AG04450 (cell line): ENCODE data around the gene ZKSCAN4. TPM values are rescaled to one million over a fixed set of nuclear protein-coding genes. Genes with fewer than 3 reads are reported as not detected.
A peak's percentile ranks its signal among the peaks of the same experiment; 100 is the strongest.

Experiments
- CTCF ChIA-PET: fragments of 300-600, 350-600 bp; formaldehyde crosslinking; extraction: SDS; loops from one replicate; lab custom pipeline; 2022; ENCODE audit warnings: antibody characterized with exemption, inconsistent platforms; lab: Charles Lee
- POLR2A ChIA-PET: fragments of 350-600 bp; formaldehyde crosslinking; extraction: SDS; loops from one replicate; lab custom pipeline; 2021; ENCODE audit warnings: antibody characterized with exemption, inconsistent platforms; lab: Yijun Ruan, JAX
- DNase-seq: peaks from one replicate; pipeline ENCODE4 v3.0.0-alpha.2; 2011; ENCODE audit warnings: low read depth, low spot score
- H3K27ac ChIP-seq: one replicate; pipeline ENCODE4 v1.5.1; 2012; ENCODE audit warnings: low read depth, low read length, control low read depth
- H3K27me3 ChIP-seq: one replicate; pipeline ENCODE4 v1.6.0; 2012; ENCODE audit warnings: low read length; ENCODE audit not compliant: control insufficient read depth, insufficient read depth
- H3K4me3 ChIP-seq: 2 replicates; pipeline ENCODE4 v1.5.1; 2011; ENCODE audit warnings: mild to moderate bottlenecking, low read depth, low read length, control low read depth
- H3K9me3 ChIP-seq: 2 replicates; pipeline ENCODE4 v1.5.1; 2012; ENCODE audit warnings: low read length; ENCODE audit not compliant: control insufficient read depth, insufficient read depth
- CTCF ChIP-seq: IDR thresholded peaks from 2 replicates; pipeline ENCODE4 v1.5.1; 2011; ENCODE audit warnings: low read depth, low read length, control low read depth, inconsistent platforms
- polyA plus RNA-seq: library from polyadenylated mRNA; depleted of rRNA; stranded (reverse); fragments of >200 nt; gene quantifications from 2 replicates; pipeline ENCODE4 v1.2.3, GENCODE V29; 2011

Gene ZKSCAN4
- polyA plus RNA-seq, 1 experiment: 4.7 TPM

- no peak overlapping the region for H3K4me3 ChIP-seq
Observed at GRCh38 chr6:28282926-28283325, 30.9 kb upstream of the ZKSCAN4 start.

GRCh38 chr6:28281288-28282064 lies 29.4 kb upstream of the ZKSCAN4 start, which contains the start of gene PGBD1:
Gene PGBD1 (plus strand): TSS chr6:28281572. CDS start chr6:28283814, 2,242 bp downstream.
- Histone ChIP-seq H3K27ac (peak within 1 kb of the TSS; percentile 57), H3K27me3 (no peaks in the 10 kb centered on the region), H3K9me3 (no peaks in the 10 kb centered on the region), H3K4me3 (peak within 1 kb of the TSS; percentile 86)
- POLR2A ChIA-PET: interaction anchor here (0.6 to 1.3 kb wide), 10 partner anchors 13 to 1793 kb away, joined by 3 to 10 read pairs (median 5); partner anchors contain the start of genes ZKSCAN3, ZKSCAN4, ZKSCAN8 and ZSCAN26
- CTCF ChIA-PET: interaction anchor here (0.8 to 1.2 kb wide), 5 partner anchors 9 to 75 kb away, joined by 3 to 4 read pairs (median 3); partner anchors contain the start of gene ZKSCAN4
- DNase-seq: peak; percentile 44
- no peak for TF ChIP-seq CTCF

More at GRCh38 chr6:28282926-28283325, 30.9 kb upstream of the ZKSCAN4 start:
- H3K27me3 ChIP-seq: no peaks in the 10 kb centered on the region
- H3K9me3 ChIP-seq: no peaks in the 10 kb centered on the region
- no peak overlapping the region for H3K27ac ChIP-seq
- ChIA-PET CTCF (interaction anchor here (2.0 kb wide), 1 partner anchor 73 kb away, joined by 7 read pairs; no protein-coding TSS in a partner anchor), POLR2A (interaction anchor here (0.6 kb wide), 1 partner anchor 70 kb away, joined by 4 read pairs; no protein-coding TSS in a partner anchor)
- no peak for TF ChIP-seq CTCF
- DNase-seq: no peak

- Histone ChIP-seq H3K27me3 (no peaks in the 10 kb centered on the region), H3K27ac (no peak overlapping the region), H3K4me3 (peak overlapping the region; percentile 86), H3K9me3 (no peaks in the 10 kb centered on the region)
- DNase-seq: no peak
- ChIA-PET CTCF (interaction anchor here (0.8 to 1.2 kb wide), 5 partner anchors 9 to 75 kb away, joined by 3 to 4 read pairs (median 3); partner anchors contain the start of gene ZKSCAN4), POLR2A (interaction anchor here (1.0 to 1.3 kb wide), 7 partner anchors 12 to 139 kb away, joined by 3 to 10 read pairs (median 5); partner anchors contain the start of genes ZKSCAN3, ZKSCAN8 and ZSCAN26)
- no peak for TF ChIP-seq CTCF
Observed at GRCh38 chr6:28280595-28281287, 28.7 kb upstream of the ZKSCAN4 start.

- ChIA-PET CTCF (no interaction called here), POLR2A (no interaction called here)
- Histone ChIP-seq H3K27me3 (no peaks in the 10 kb centered on the region), H3K9me3 (no peaks in the 10 kb centered on the region), H3K27ac (no peak overlapping the region), H3K4me3 (no peak overlapping the region)
- no peak for TF ChIP-seq CTCF
- DNase-seq: no peak
Observed at GRCh38 chr6:28277746-28278145, 25.7 kb upstream of the ZKSCAN4 start.
